HL-60/S4 treated with phorbol 12-myristate 13-acetate at 8.2 ng/mL for 4 days and 3 days (cell line): ENCODE data around the gene TRIM47.
"Not testable (repeated sequence)": the region's sequence is repeated elsewhere in the genome, so short reads cannot be mapped to it uniquely, and the experiment has no call there.

ENCODE experiments used
- in situ Hi-C: fragments of 300-500 bp; cut with MboI; formaldehyde crosslinking; loops from 2 replicates; pipeline ENCODE4 v1.15.0; 2022; ENCODE audit warnings: low sequenced_read_pairs

The TRIM47 gene

GRCh38 chr17:75893305-75894048 lies 15.1 kb upstream of the TRIM47 start:
- in situ Hi-C loops = no loop called here

- in situ Hi-C loops = no loop called here
Observed at GRCh38 chr17:75892556-75893224, 14.3 kb upstream of the TRIM47 start.

- in situ Hi-C loops = no loop called here
Observed at GRCh38 chr17:75891605-75892555, 13.5 kb upstream of the TRIM47 start.

GRCh38 chr17:75891022-75891604 lies 12.7 kb upstream of the TRIM47 start:
- in situ Hi-C loops = no loop called here

- in situ Hi-C loops = no loop called here
Observed at GRCh38 chr17:75889454-75889853, 11.1 kb upstream of the TRIM47 start.

GRCh38 chr17:75888484-75888883 lies 10.1 kb upstream of the TRIM47 start:
- in situ Hi-C loops = no loop called here

- in situ Hi-C loops = not testable (repeated sequence)
Observed at GRCh38 chr17:75885860-75886259, 7.5 kb upstream of the TRIM47 start.

GRCh38 chr17:75885431-75885830 lies 7.0 kb upstream of the TRIM47 start:
- in situ Hi-C loops = no loop called here

GRCh38 chr17:75881678-75882454 lies 3.5 kb upstream of the TRIM47 start:
- in situ Hi-C loops = no loop called here

GRCh38 chr17:75880266-75880665 lies 1.9 kb upstream of the TRIM47 start:
- in situ Hi-C loops = no loop called here

GRCh38 chr17:75877752-75878173 lies 618 bp downstream of the TRIM47 start:
- in situ Hi-C loops = no loop called here

- in situ Hi-C loops = no loop called here
Observed at GRCh38 chr17:75876938-75877751, 1.2 kb downstream of the TRIM47 start.

- in situ Hi-C loops = no loop called here
Observed at GRCh38 chr17:75876190-75876937, 2.0 kb downstream of the TRIM47 start.

GRCh38 chr17:75875940-75876189 lies 2.5 kb downstream of the TRIM47 start:
- in situ Hi-C loops = no loop called here

GRCh38 chr17:75875182-75875939 lies 3.0 kb downstream of the TRIM47 start:
- in situ Hi-C loops = no loop called here

GRCh38 chr17:75874323-75875181 lies 3.8 kb downstream of the TRIM47 start:
- in situ Hi-C loops = no loop called here

GRCh38 chr17:75873587-75874322 lies 4.6 kb downstream of the TRIM47 start:
- in situ Hi-C loops = no loop called here
